ENCODE data around the gene WDR81.

WDR81 gene

GRCh38 chr17:1753767-1754429 lies 29.4 kb downstream of the WDR81 start:
- no peaks in the 10 kb centered on the region for H3K9me3 ChIP-seq (ENCODE audit: severe bottlenecking)
- DNase-seq: no peak
- H3K27me3 ChIP-seq (ENCODE audit: insufficient read depth, low read depth, severe bottlenecking): no peaks in the 10 kb centered on the region
- TF ChIP-seq CTCF (IDR thresholded peaks at IDR 0.05; ENCODE audit: low read depth, low read length): no peak
- no peaks in the 10 kb centered on the region for H3K36me3 ChIP-seq
- no peak overlapping the region for H3K4me3 ChIP-seq (ENCODE audit: low read depth, low read length)
- no peak overlapping the region for H3K27ac ChIP-seq

GRCh38 chr17:1754430-1755112 lies 30.1 kb downstream of the WDR81 start:
- no peaks in the 10 kb centered on the region for H3K9me3 ChIP-seq (ENCODE audit: severe bottlenecking)
- no peaks in the 10 kb centered on the region for H3K36me3 ChIP-seq
- TF ChIP-seq CTCF (IDR thresholded peaks at IDR 0.05; ENCODE audit: low read depth, low read length): no peak
- no peak overlapping the region for H3K27ac ChIP-seq
- no peak for DNase-seq
- H3K27me3 ChIP-seq (ENCODE audit: insufficient read depth, low read depth, severe bottlenecking): no peaks in the 10 kb centered on the region
- no peak overlapping the region for H3K4me3 ChIP-seq (ENCODE audit: low read depth, low read length)

- Histone ChIP-seq H3K4me3 (ENCODE audit: low read depth, low read length) (no peak overlapping the region), H3K36me3 (no peaks in the 10 kb centered on the region), H3K27me3 (ENCODE audit: insufficient read depth, low read depth, severe bottlenecking) (no peaks in the 10 kb centered on the region), H3K27ac (no peak overlapping the region), H3K9me3 (ENCODE audit: severe bottlenecking) (no peaks in the 10 kb centered on the region)
- DNase-seq: no peak
- TF ChIP-seq CTCF (IDR thresholded peaks at IDR 0.05; ENCODE audit: low read depth, low read length): no peak
These were observed 30.8 kb downstream of the WDR81 start for GRCh38 chr17:1755252-1755826.

- peak; percentile 25 for DNase-seq
- no peak for TF ChIP-seq CTCF (IDR thresholded peaks at IDR 0.05; ENCODE audit: low read depth, low read length)
These were observed 31.3 kb downstream of the WDR81 start for GRCh38 chr17:1755827-1756262.

GRCh38 chr17:1758807-1759206 lies 34.3 kb downstream of the WDR81 start:
- Histone ChIP-seq H3K27me3 (ENCODE audit: insufficient read depth, low read depth, severe bottlenecking) (no peaks in the 10 kb centered on the region), H3K9me3 (ENCODE audit: severe bottlenecking) (no peaks in the 10 kb centered on the region), H3K36me3 (no peaks in the 10 kb centered on the region), H3K27ac (no peak overlapping the region), H3K4me3 (ENCODE audit: low read depth, low read length) (no peak overlapping the region)
- no peak for DNase-seq
- no peak for TF ChIP-seq CTCF (IDR thresholded peaks at IDR 0.05; ENCODE audit: low read depth, low read length)

More at GRCh38 chr17:1755827-1756262, 31.3 kb downstream of the WDR81 start:
- H3K9me3 ChIP-seq (ENCODE audit: severe bottlenecking): no peaks in the 10 kb centered on the region
- H3K4me3 ChIP-seq (ENCODE audit: low read depth, low read length): no peak overlapping the region
- no peaks in the 10 kb centered on the region for H3K27me3 ChIP-seq (ENCODE audit: insufficient read depth, low read depth, severe bottlenecking)
- no peak overlapping the region for H3K27ac ChIP-seq
- no peaks in the 10 kb centered on the region for H3K36me3 ChIP-seq

All from WERI-Rb-1 (cell line).